Tibial nerve (tissue), 3 donors: ENCODE results near the gene TTC28.
"Not testable (repeated sequence)": the region's sequence is repeated elsewhere in the genome, so short reads cannot be mapped to it uniquely, and the experiment has no call there.

ENCODE experiments used
- CTCF ChIP-seq, 5 experiments: fragments of 200-600 bp in 3 of 5; fragments of 450-650 bp in 2 of 5; sonication (generic) in 3 of 5; IDR thresholded peaks; one replicate each; pipeline ENCODE4 v1.5.1; 2016 to 2019; ENCODE audit warnings: antibody characterized with exemption in 5 of 5, mild to moderate bottlenecking in 3 of 5, moderate library complexity in 2 of 5
- POLR2A ChIP-seq, 2 donors: fragments of 450-650 bp; IDR thresholded peaks; one replicate each; pipeline ENCODE4 v1.6.1; 2017; ENCODE audit warnings: antibody characterized with exemption in 2 of 2, mild to moderate bottlenecking in 2 of 2, moderate library complexity in 2 of 2

- not testable (repeated sequence) for TF ChIP-seq CTCF, POLR2A (IDR thresholded peaks at IDR 0.05)
Measured at GRCh38 chr22:28678170-28678569, 1.5 kb downstream of the TTC28 start.
